ENCODE results near the gene TEC.

- no peak for TF ChIP-seq POLR2AphosphoS5 (IDR thresholded peaks at IDR 0.05; ENCODE audit: low read depth, low read length)
- TF ChIP-seq, protein P1, sequence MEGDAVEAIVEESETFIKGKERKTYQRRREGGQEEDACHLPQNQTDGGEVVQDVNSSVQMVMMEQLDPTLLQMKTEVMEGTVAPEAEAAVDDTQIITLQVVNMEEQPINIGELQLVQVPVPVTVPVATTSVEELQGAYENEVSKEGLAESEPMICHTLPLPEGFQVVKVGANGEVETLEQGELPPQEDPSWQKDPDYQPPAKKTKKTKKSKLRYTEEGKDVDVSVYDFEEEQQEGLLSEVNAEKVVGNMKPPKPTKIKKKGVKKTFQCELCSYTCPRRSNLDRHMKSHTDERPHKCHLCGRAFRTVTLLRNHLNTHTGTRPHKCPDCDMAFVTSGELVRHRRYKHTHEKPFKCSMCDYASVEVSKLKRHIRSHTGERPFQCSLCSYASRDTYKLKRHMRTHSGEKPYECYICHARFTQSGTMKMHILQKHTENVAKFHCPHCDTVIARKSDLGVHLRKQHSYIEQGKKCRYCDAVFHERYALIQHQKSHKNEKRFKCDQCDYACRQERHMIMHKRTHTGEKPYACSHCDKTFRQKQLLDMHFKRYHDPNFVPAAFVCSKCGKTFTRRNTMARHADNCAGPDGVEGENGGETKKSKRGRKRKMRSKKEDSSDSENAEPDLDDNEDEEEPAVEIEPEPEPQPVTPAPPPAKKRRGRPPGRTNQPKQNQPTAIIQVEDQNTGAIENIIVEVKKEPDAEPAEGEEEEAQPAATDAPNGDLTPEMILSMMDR (IDR thresholded peaks at IDR 0.05): no peak
- TF ChIP-seq, protein P2, sequence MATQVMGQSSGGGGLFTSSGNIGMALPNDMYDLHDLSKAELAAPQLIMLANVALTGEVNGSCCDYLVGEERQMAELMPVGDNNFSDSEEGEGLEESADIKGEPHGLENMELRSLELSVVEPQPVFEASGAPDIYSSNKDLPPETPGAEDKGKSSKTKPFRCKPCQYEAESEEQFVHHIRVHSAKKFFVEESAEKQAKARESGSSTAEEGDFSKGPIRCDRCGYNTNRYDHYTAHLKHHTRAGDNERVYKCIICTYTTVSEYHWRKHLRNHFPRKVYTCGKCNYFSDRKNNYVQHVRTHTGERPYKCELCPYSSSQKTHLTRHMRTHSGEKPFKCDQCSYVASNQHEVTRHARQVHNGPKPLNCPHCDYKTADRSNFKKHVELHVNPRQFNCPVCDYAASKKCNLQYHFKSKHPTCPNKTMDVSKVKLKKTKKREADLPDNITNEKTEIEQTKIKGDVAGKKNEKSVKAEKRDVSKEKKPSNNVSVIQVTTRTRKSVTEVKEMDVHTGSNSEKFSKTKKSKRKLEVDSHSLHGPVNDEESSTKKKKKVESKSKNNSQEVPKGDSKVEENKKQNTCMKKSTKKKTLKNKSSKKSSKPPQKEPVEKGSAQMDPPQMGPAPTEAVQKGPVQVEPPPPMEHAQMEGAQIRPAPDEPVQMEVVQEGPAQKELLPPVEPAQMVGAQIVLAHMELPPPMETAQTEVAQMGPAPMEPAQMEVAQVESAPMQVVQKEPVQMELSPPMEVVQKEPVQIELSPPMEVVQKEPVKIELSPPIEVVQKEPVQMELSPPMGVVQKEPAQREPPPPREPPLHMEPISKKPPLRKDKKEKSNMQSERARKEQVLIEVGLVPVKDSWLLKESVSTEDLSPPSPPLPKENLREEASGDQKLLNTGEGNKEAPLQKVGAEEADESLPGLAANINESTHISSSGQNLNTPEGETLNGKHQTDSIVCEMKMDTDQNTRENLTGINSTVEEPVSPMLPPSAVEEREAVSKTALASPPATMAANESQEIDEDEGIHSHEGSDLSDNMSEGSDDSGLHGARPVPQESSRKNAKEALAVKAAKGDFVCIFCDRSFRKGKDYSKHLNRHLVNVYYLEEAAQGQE (IDR thresholded peaks at IDR 0.05; ENCODE audit: insufficient read depth in 1 of 2, low read depth in 2 of 2, low read length in 1 of 2): no peak
- TF ChIP-seq TCF7L2 (IDR thresholded peaks at IDR 0.05; ENCODE audit: low read depth, low read length): no peak
Measured at GRCh38 chr4:48191758-48192157, 77.9 kb downstream of the TEC start.

All from Panc1 (cell line).